Cardiac septum (tissue), 1 donor: Measurements from ENCODE around the gene SRP54. TPM values are rescaled to one million over a fixed set of nuclear protein-coding genes. Genes with fewer than 3 reads are reported as not detected.
"Not testable (repeated sequence)": the region's sequence is repeated elsewhere in the genome, so short reads cannot be mapped to it uniquely, and the experiment has no call there.

Experiments used
- DNase-seq: peaks from one replicate; pipeline ENCODE4 v3.0.0-alpha.2; 2020; ENCODE audit warnings: low spot score
- intact Hi-C: fragments of 100-400 bp; cut with DNase I; formaldehyde crosslinking; loops from one replicate; pipeline ENCODE4 v1.14.0; 2022
- long read RNA-seq: library from polyadenylated mRNA; unstranded; transcript quantifications from one replicate; pipeline ENCODE4 v2.0.0, GENCODE V29; 2021
- total RNA-seq: library from RNA; stranded (reverse); fragmentation: NEBNext Ultra II Directional; extraction: Animal tissue kit (Norgen Biotek cat#: 25700); gene quantifications from one replicate; pipeline ENCODE4 v1.2.1, GENCODE V29; 2021
- donor health status: DM: no; HTN: no; CAD: no.

The SRP54 gene
- 33.9 TPM for total RNA-seq
- long read RNA-seq, transcript SRP54-201 (16 exons, 2,279 nt): major isoform, 85 of 94 reads
- long read RNA-seq, transcript SRP54-202 (15 exons, 2,187 nt): minor isoform, 5 of 94 reads
- long read RNA-seq, partial matches to known transcripts: 1 of 94 reads
- long read RNA-seq, other reads (novel, unspliced or antisense): 3 of 94 reads

- peak; percentile 99 for DNase-seq
- intact Hi-C loops: loop anchor here (2.0 kb wide), 2 partner anchors 108 to 140 kb away; partner anchors contain the start of genes BAZ1A and PRORP
Measured at GRCh38 chr14:34982421-34983147, at the start of gene SRP54. SRP54 (plus strand) TSS chr14:34982992; CDS start chr14:34996710, 13,718 bp downstream.

DNA sequence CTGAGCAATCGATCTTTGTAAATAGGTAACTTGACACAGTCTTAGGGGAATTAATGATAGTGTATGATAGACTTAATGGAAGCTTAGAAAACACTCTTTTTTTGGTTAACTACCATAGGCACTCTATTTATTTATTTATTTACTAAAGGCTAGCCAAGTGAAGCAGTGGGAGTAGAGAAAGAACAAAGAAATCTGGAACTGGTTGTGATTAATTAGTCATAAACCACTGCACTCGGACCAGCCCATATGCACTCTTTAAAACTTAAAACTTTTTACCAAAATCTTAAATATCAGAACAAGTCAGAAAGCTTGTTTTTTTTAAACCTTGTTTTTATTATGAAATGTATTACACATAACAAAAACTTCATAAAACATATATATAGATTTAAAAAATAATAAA lies 49.5 kb upstream of the SRP54 start:
- intact Hi-C loops: no loop called here
- DNase-seq: no peak

DNA sequence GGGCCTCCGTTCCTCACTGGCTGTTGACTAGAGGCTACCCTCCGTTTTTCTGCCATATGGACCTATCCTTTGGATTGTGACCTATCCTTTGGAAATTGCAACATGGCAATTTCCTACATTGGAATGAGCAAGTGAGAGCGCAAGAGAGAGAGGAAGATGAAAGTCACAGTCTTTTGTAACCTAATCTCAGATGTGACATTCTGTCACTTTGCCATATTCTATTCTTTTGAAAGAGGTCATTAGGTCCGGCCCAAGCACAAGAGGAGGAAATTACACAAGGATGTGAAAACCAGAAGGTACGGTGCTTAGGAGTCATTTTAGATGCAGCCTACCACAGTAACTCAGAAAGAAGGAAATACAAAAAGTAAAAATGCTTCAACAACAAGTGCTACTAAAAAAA lies 47.3 kb upstream of the SRP54 start:
- no peak for DNase-seq
- intact Hi-C loops: no loop called here

DNA sequence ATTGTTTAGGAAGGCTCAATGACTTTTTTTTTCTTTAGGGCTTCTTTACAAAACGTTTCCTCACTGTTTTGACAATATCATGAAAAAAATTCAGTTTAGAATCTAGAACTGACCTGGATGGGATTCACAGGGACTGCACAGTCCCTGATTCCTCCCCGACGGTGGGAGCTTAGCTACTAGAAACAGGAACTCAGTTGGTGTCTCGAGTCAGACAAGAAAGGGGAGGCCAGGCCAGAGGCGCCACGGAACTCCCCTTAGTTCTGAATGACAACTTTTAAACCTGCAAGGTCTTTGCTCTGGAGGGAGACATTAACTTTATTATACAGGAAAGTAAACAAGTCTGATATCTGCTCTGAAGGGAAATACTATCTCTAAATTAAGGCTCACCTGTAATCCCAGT lies 45.4 kb upstream of the SRP54 start:
- no peak for DNase-seq
- intact Hi-C loops: no loop called here

GRCh38 chr14:34937876-34938275 lies 44.9 kb upstream of the SRP54 start:
- DNase-seq: no peak
- intact Hi-C loops: no loop called here

DNA sequence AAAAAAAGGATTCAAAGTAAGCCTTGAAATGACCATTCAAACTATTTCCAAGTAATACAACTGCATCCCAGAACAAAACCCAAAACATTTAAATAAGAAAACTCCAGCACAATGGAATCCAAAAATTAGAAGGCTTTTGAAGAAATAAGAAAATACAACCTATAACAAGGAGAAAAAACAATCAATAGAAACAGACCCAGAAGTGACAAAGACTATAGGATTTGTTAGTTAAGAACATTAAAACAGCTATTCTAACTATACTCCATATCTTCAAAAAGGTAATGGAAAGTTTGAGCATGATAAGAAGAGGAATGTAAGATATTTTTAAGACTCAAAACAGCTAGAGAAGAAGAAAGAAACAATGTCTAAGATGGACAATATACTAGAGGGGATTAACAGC lies 39.3 kb upstream of the SRP54 start:
- no peak for DNase-seq
- intact Hi-C loops: no loop called here

DNA sequence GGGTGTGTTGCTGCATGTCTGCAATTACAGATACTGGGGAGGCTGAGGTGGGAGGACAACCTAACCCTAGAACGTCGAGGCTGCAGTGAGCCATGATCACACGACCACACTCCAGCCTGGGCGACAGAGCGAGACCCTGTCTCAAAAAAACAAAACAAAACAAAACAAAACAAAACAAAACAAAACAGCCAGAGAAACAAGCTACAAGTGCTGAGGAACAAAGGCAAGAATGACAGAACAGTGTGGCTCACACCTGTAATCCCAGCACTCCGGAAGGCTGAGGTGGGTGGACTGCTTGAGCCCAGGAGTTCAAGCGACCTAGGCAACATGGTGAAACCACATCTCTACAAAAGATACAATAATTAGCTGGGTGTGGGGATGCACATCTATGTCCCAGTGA lies 38.0 kb upstream of the SRP54 start:
- DNase-seq: no peak
- intact Hi-C loops: no loop called here

- DNase-seq: no peak
- intact Hi-C loops: no loop called here
Measured at GRCh38 chr14:34946699-34947098, 36.1 kb upstream of the SRP54 start.

GRCh38 chr14:34951286-34951685 lies 31.5 kb upstream of the SRP54 start:
- intact Hi-C loops: no loop called here
- no peak for DNase-seq

DNA sequence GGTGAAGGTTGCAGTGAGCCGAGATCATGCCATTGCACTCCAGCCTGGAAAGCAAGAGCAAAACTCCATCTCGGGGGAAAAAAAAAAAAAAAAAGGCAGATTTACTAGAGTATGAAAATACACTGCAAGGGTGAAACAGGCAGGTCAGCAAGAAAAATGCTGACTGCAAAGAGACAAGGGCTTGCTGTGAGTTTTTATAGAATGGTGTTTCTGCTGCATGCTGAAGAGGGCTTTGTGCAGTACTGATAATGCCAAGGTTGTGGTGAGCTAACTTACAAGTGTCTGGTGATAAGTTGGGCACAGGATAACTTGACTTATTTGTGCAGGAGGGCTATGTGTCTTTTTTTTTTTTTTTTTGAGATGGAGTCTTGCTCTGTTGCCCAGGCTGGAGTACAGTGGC lies 25.9 kb upstream of the SRP54 start:
- intact Hi-C loops: no loop called here
- DNase-seq: no peak

DNA sequence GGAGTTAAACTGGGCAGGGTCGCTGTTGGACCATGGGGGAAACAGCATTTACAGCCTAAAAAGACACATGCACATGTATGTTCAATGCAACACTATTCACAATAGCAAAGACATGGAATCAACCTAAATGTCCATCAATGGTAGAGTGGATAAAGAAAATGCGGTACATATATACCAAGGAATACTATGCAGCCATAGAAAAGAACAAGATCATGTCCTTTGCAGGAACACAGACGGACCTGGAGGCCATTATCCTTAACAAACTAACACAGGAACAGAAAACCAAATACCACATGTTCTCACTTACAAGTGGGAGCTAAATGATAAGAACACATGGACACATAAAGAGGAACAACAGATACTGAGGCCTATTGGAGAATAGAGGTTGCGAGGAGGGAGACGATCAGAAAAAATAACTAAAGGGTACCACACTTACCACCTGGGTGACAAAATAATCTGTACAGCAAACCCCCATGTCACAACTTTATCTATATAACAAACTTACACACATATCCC lies 25.0 kb upstream of the SRP54 start:
- no peak for DNase-seq
- intact Hi-C loops: no loop called here

GRCh38 chr14:34962106-34962505 lies 20.7 kb upstream of the SRP54 start:
- intact Hi-C loops, DNase-seq: not testable (repeated sequence)

DNA sequence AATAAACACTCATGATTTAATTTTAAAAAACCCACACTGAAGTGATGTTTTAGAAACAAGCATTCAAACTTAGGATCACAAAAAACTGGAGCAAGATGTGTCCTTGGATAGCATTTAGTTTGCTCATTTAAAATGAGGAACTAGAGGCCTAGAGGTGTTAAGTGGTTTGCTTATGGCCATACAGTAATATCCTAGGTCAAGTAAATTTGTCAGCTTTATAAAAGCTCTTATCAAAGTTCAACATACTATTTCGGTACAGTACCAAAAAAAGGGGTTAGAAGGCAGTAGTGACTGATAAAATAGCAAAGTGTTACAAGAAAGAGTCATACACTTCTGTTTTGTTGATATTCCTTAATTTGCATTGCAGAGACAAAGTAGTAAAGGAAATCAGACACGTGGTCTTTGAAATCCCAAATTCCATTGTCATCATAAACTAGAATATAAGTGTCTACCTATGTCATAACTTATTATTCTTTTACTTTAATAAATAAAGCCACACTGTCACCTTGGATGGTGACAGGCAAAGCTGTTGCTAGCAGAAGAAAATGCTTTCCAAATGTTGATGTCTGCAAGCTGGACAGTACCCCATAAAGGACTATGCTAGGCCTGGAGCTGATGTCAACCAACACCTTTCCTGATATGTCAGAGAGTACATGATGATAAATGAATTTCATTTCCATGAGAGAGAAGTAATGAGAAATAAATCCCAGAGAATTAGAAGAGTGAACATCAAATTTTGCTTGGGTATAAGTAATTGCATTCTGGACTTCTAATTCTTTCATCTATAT lies 17.6 kb upstream of the SRP54 start:
- intact Hi-C loops: no loop called here

DNA sequence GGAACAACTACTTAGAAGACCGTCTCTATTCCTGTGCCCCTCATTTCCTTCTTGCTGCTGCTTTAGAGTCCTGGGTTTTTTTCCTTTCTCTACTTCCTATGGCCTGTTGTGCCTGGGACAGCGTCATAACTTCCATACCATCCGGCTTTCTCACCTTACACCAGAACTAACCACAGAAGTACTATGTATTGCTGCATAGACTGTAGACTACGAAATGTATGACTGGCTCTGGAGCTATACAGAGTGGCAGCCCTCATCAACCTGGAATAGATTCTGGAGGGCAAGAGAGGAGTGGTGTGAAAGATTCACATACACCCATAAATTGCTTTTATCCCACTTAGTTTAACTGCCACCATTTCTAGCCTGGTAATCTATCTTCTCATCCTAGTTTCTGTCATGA lies 16.9 kb upstream of the SRP54 start:
- no peak for DNase-seq
- intact Hi-C loops: no loop called here

More for the DNA sequence above, 17.6 kb upstream of the SRP54 start:
- DNase-seq: no peak

DNA sequence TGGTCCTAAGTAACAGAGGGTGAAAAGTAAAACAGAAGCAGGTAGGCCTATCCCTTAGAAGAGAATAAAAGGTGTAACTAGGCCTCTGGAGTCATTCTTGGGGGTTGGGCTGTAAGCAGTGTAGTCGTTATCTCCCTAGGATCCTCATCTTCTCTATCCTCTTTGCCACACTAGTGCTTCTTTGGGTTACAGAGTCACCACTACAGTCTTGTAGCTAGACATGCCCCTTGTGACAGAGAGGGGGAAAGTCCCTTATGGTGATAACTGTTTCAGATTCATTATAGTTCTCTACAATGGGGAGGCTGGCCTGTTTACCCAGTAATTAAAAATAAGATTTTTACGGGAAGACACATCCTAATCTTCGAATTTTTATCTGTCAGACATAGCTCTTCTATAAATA lies 16.4 kb upstream of the SRP54 start:
- no peak for DNase-seq
- intact Hi-C loops: no loop called here

- DNase-seq: no peak
- intact Hi-C loops: no loop called here
Measured at GRCh38 chr14:34970665-34971064, 12.1 kb upstream of the SRP54 start.

- DNase-seq: no peak
Measured at GRCh38 chr14:34971381-34971780, 11.4 kb upstream of the SRP54 start.

GRCh38 chr14:34971801-34972200 lies 11.0 kb upstream of the SRP54 start:
- intact Hi-C loops: no loop called here

More at GRCh38 chr14:34971381-34971780, 11.4 kb upstream of the SRP54 start:
- intact Hi-C loops: no loop called here

GRCh38 chr14:34978444-34978843 lies 4.3 kb upstream of the SRP54 start:
- intact Hi-C loops: no loop called here
- no peak for DNase-seq

More at GRCh38 chr14:34971801-34972200, 11.0 kb upstream of the SRP54 start:
- no peak for DNase-seq

GRCh38 chr14:34980337-34980900 lies 2.4 kb upstream of the SRP54 start:
- no peak for DNase-seq
- intact Hi-C loops: no loop called here
